SU-DHL-6 (cell line): ENCODE measurements around the gene WIPF1.

ENCODE experiments used
- CTCF ChIP-seq: fragments of 200-600 bp; sonication (generic); IDR thresholded peaks from one replicate; pipeline ENCODE4 v1.5.1; 2017; ENCODE audit warnings: antibody characterized with exemption, mild to moderate bottlenecking, low read length, moderate library complexity; ENCODE audit not compliant: insufficient read depth, poor library complexity, severe bottlenecking
- EZH2phosphoT487 ChIP-seq: fragments of 200-600 bp; sonication (generic), shearing (Covaris generic); conservative IDR thresholded peaks from 2 replicates; pipeline ENCODE4 v1.6.1; 2018; ENCODE audit warnings: mild to moderate bottlenecking, antibody characterized with exemption, low read length, moderate library complexity, mixed read lengths

GRCh38 chr2:174635776-174636404 is 38.3 kb upstream of the WIPF1 start:
- no peak for TF ChIP-seq CTCF
- no peak for TF ChIP-seq EZH2phosphoT487
